ENCODE measurements around the gene THAP7.
"Not testable (repeated sequence)": the region's sequence is repeated elsewhere in the genome, so short reads cannot be mapped to it uniquely, and the experiment has no call there.

THAP7 gene

DNA sequence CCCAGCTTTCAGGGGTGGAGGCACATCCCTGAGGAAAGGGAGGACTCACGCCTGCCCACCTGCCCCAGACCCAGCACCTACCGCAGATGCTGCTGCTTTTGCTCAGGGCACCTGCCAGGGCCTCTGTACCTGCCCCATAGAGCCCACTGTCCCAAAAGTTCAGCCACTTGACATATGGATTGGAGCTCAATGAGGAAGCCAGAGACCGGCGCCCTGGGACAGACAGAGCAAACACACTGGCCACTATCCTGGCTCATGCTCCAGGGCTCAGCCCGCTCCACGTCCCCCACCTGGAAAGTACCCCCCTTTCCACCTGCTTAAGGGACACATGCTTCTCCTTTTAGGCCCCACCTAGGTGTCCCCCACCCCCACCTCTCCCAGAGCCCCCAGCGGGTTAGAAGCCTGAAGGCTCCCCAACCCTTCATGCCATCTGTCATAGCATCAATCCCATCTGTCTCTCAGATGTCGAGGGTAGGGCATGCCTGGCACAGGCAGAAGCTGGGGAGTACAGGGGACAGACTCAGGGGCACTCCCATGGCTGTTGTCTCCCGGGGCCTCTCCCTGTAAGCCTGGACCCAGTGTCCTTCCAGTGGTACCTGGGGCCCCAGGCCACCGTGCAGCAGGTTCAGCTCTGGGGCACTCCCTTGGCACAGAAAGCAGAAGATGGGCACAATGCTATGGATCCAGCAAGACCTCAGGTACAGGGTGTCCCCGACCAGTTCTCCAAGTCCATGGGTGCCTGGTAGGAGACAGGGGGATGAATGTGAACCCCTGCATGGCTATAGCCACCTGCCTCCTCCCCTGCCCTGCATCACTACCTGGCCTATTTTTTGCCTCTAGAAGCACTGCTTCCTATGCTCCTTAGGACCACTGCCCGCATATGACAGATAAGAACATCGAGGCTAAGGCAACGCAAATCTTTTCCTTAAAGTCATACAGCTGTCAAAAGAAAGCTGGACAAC is 10.8 kb upstream of the THAP7 start:
- DNase-seq, result no peak

DNA sequence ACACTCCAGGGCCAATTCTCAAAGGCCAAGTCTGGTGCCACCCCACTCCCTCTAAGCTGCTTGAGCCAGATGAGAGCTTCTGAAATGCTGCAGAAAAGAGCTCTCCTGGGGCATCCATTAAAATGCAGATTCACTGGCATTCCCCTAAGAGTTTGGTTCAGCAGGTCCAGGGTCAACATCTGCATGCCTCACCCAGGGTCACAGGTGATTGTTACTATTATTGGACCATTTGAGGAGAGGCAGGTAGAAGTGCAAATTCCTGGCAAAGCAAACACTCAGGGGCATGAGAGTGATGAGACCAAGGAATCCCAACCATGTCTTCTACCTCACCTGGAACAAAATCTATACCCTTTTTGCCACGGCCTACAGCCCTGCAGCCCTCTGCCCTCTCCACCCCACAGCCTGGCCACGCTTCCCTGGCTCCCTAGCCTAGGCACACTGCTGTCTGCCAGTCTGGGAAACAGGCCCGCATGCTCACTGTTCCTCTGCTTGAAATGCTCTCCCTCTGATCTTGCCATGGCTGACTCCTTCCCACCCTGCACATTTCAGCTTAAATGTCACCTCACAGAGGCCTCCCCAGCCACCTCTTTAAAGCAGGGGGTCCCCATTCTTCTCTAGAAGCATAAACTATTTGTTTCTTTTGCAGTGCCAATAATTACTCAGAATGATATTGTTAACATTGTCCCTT is 8.7 kb upstream of the THAP7 start:
- DNase-seq, result no peak

DNA sequence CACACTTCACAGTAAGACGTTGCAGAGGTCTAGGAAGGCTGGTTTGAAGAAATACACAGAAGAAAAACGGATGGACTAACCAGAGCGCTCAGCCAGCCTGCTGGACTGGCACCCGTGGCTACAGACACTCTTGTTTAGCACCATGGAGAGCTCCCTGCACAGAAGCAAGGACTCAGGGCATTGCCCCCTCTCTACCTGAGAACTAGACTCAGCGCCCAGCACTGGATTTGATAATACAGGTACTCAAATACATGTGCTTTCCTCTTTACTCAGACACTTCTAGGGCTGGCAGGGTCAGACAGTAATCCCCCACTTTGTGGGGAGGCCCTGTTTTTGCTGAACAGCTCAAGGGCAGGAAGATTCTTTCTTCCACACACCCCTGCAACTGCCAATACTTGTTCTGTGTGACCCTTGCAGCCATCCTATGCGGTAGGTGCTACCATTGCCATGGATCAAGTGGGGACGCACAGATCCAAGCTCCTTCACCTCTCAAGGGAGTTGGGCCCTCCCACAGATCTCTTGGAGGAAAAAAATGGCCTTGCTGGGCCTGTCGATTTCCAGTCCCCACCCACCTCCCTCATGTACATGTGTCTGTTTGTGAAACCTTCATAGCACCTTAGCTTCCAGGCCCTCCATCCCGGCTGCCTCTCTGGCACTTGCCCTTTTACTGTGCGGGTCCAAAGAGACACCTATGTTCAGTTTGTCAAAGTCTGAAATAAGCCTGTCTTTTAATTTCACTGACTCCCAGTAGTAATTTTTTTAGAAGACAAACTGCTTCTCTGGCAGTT is 7.9 kb upstream of the THAP7 start:
- DNase-seq, result no peak

GRCh38 chr22:21009208-21009607 is 7.3 kb upstream of the THAP7 start:
- not testable (repeated sequence) for DNase-seq

GRCh38 chr22:21003782-21004181 is 1.9 kb upstream of the THAP7 start:
- DNase-seq, result no peak

- no peak for DNase-seq
Observed at GRCh38 chr22:21000987-21001600, 824 bp downstream of the THAP7 start.

DNA sequence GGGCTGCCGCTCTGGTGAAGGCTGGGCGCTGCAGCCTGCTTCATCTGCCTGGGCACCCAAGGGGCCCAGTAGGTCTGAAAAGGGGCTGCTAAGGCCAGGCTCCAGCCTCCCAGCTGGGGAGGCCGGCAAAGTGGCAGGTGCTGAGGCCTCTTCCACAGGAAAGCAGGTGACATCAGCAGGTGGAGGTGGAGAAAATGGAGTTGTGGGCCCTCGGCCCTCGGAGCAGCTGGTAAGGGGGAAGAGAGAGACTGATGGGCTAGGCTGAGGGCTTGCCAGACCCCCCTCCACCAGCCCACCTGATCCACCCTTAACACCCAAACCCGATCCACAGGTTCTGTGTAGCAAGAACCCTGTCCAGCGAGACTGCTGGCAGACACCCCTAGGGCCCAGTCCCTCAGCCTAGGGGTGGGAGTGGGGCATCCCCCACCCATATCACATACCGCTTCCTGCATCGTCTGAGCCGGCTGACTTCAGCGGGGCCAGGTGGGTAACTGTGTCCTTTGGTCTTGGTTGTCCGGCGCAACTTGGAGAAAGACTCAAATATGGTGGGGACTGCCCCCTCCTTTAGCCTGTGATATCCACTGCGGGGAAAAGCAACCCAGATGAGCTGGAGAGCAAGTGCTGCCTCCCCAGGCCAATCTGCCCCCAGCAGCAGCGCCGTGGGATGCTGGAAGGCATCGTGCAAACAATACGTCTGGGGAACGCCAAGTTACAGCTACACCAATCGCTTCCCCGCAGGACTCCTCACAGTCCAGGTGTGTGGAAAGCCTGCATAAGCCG is 1.5 kb downstream of the THAP7 start:
- no peak for DNase-seq

GRCh38 chr22:20999350-21000206 is 2.3 kb downstream of the THAP7 start:
- no peak for DNase-seq

GRCh38 chr22:20998411-20999336 is 3.2 kb downstream of the THAP7 start:
- DNase-seq, result no peak

DNA sequence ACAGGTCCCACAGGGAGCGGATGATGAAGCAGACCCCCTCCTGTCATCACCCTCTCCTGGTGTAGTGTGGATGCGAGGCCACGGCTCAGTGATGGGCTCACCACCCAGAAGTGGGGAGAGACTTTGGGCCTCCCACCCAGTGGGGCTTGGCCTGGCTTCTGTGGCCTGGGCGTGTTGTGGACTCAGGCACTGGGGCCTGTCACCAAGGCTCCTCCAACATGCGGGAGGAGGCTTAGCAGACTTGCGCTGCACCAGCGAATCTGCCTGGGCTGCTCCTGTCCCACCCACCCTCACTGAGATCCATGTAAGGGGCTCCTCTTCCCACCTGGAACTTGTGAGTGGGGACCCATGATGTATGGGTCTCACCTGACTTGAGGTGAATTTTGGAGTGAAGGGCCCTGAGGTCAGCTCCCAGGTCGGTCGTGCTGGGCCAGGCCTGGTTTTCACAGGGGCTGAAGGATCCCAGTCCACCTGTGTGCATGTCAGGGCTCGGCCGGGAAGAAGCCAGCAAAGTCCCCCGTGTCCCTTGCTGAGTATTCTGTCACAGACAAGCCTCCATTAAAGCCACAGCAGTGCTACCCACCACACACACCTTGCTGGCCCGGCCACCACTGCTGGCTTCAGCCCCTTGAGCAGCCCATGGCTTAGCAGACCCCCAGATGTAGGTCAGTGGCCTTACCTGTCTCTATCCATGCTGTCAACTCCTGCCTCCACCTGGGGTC is 4.2 kb downstream of the THAP7 start:
- DNase-seq, result no peak

DNA sequence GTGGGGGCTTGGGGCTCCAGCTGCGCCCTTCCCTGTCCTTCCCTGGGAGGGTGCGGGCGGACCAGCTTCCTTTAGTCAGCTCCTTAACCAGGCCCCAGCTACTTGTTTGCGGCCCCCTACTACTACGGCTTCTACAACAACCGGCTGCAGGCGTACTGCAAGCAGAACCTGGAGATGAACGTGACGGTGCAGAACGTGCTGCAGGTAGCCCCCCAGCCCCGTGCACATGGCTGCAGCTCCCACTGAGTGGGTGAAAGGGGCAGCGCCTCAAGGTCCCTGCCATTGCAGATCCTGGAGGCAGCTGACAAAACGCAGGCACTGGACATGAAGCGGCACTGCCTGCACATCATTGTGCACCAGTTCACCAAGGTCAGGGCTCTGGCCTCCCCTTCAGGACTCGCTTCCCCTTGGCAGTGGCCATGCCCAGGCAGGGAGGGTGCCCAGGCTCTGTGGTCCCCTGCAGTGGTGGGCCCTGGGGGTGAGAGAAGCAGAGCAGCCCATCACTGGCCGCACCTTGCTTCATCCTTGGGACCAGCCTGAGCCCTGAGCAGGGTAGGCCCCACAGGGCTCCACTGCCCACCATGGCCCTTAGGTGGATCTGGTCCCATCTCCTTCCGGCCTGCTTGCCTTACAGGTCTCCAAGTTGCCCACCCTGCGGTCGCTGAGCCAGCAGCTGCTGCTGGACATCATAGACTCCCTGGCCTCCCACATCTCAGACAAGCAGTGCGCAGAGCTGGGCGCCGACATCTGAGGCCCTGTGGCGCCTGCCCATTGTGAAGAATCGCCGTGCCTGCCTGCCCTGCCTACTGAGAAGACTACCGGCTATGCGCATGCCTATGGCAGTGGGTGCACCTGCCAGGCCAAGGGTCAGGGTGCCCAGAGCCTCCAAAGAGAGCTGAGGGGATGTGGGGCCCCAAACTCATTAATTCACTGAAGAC is 5.1 kb downstream of the THAP7 start:
- DNase-seq, result no peak

GRCh38 chr22:20996031-20996410 is 5.9 kb downstream of the THAP7 start:
- DNase-seq, result no peak

- no peak for DNase-seq
Observed at GRCh38 chr22:20995329-20996030, 6.4 kb downstream of the THAP7 start.

DNA sequence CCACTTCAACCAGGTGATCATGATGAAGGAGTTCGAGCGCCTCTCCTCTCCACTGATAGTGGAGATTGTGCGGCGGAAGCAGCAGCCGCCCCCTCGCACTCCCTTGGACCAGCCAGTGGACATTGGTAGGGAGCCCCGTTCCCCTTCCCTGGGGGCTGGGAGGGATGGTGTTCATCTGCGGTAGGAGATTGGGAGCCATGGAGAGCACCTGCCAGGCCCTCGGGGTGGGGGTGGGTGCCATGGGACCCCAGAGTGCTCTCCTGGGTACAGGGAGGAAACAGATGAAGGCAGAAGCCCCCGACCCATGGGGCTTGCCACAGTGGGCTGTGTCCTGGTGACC is 7.0 kb downstream of the THAP7 start:
- no peak for DNase-seq

GRCh38 chr22:20994128-20994901 is 7.6 kb downstream of the THAP7 start:
- no peak for DNase-seq

DNA sequence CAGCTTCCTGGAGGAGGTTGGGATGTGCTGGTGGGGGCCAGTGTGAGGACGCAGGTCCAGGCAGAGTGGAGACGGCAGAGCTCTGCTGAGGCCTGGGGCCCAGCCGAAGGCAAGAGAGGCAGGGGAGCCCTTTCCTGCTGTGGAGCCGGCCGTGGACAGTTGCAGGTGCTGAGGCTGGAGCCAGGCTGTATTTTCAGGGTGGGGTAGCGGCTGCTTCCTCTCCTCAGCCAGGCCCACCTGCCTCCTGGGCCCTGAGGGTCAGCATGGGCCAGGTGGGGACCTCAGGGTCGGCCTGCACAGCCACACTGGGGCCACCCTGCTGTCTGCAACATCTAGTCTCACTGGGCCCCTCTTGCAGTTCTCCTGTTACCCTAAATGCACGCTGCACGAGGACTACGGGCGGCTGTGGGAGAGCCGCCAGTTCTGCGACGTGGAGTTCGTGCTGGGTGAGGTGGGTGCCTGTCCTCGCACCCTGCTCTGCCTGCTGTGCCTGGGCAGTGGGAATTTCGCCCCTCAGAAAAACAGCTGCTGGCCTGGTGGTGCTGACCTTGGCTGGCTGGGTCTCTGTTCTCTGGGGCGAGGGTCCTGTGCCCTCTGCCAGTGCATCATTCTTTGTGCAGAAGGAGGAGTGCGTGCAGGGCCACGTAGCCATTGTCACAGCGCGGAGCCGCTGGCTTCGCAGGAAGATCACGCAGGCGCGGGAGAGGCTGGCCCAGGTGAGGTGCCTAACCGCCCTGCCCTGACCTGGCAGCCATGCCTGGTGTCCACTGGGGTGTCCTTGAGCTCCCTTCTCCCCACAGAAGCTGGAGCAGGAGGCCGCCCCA is 8.4 kb downstream of the THAP7 start:
- DNase-seq, result no peak
